B cell (primary cell): ENCODE measurements around the gene TCEANC2. TPM values are rescaled to one million over a fixed set of nuclear protein-coding genes. Genes with fewer than 3 reads are reported as not detected.

Experiments used
- ATAC-seq: fragments of 200-7000 bp; cut with Tn5 transposase; one replicate; pipeline ENCODE4 v1.10.0; 2021; ENCODE audit warnings: low read depth, mild to moderate bottlenecking, moderate number of reproducible peaks, moderate library complexity
- CTCF ChIA-PET: fragments of 350-600 bp; sonication (Branson Sonifier 250); formaldehyde crosslinking; loops from one replicate; lab custom pipeline; 2021; ENCODE audit warnings: antibody characterized with exemption, inconsistent platforms; lab: Charles Lee
- POLR2A ChIA-PET: fragments of 350-600 bp; sonication (Branson Sonifier 250); formaldehyde crosslinking; loops from one replicate; lab custom pipeline; 2021; ENCODE audit warnings: antibody characterized with exemption; lab: Charles Lee
- DNase-seq: peaks from one replicate; pipeline ENCODE4 v3.0.0; 2013
- H2AFZ ChIP-seq: 2 replicates; pipeline ENCODE4 v1.6.1; 2012; ENCODE audit warnings: mild to moderate bottlenecking, low read depth, low read length; ENCODE audit not compliant: insufficient read depth, poor library complexity, severe bottlenecking
- H3K27ac ChIP-seq, 2 donors: 1 replicate in 1 of 2; 2 replicates in 1 of 2; pipeline ENCODE4 v1.5.1; 2012 to 2013; ENCODE audit warnings: low read length in 2 of 2, mild to moderate bottlenecking in 2 of 2, moderate library complexity in 1 of 2
- H3K27me3 ChIP-seq, 4 experiments: fragments of 200-600 bp in 1 of 4; sonication (generic) in 1 of 4; replicated peaks in 1 of 4; 1 replicate in 2 of 4; 2 replicates in 2 of 4; pipeline versions ENCODE4 v1.6.1 to v1.7.0; 2013 to 2016; ENCODE audit warnings: low read length in 3 of 4, mild to moderate bottlenecking in 2 of 4, mixed read lengths in 1 of 4, moderate library complexity in 1 of 4; ENCODE audit not compliant: insufficient read depth in 4 of 4, control insufficient read depth in 3 of 4; ENCODE audit errors: control extremely low read depth in 1 of 4
- H3K36me3 ChIP-seq, 2 experiments: replicated peaks in 1 of 2; 1 replicate in 1 of 2; 2 replicates in 1 of 2; pipeline versions ENCODE4 v1.6.1 to v1.7.1; 2013; ENCODE audit warnings: low read length in 1 of 2; ENCODE audit not compliant: insufficient read depth in 2 of 2, control insufficient read depth in 1 of 2; ENCODE audit errors: control extremely low read depth in 1 of 2, extremely low read depth in 1 of 2
- H3K4me1 ChIP-seq, 2 donors: fragments of 200-600 bp in 1 of 2; sonication (generic) in 1 of 2; 1 replicate in 1 of 2; 2 replicates in 1 of 2; pipeline versions ENCODE4 v1.5.1 to v1.6.1; 2013 to 2017; ENCODE audit warnings: low read length in 2 of 2; ENCODE audit not compliant: control insufficient read depth in 2 of 2, insufficient read depth in 2 of 2
- H3K4me2 ChIP-seq: replicated peaks from 2 replicates; pipeline ENCODE3; 2012; ENCODE audit warnings: mild to moderate bottlenecking, low read depth, low read length; ENCODE audit not compliant: poor library complexity, severe bottlenecking
- H3K4me3 ChIP-seq, 5 experiments: fragments of 200-600 bp in 1 of 5; sonication (generic) in 1 of 5; 1 replicate in 3 of 5; 2 replicates in 2 of 5; pipeline versions ENCODE4 v1.5.1 to v1.7.0; 2011 to 2016; ENCODE audit warnings: low read length in 4 of 5, mild to moderate bottlenecking in 4 of 5, low read depth in 2 of 5, control low read depth in 1 of 5, moderate library complexity in 1 of 5; ENCODE audit not compliant: insufficient read depth in 1 of 5; ENCODE audit errors: control extremely low read depth in 1 of 5, extremely low read depth in 1 of 5
- H3K79me2 ChIP-seq: fragments of 200-600 bp; sonication (generic); one replicate; pipeline ENCODE4 v1.6.0; 2016; ENCODE audit warnings: low read length; ENCODE audit not compliant: control insufficient read depth, insufficient read depth
- H3K9ac ChIP-seq: fragments of 200-600 bp; sonication (generic); 2 replicates; pipeline ENCODE4 v1.6.1; 2017; ENCODE audit warnings: mild to moderate bottlenecking, low read length, moderate library complexity
- H3K9me3 ChIP-seq, 3 donors: one replicate each; pipeline versions ENCODE4 v1.6.1 to v1.7.1; 2013; ENCODE audit warnings: low read length in 2 of 3; ENCODE audit not compliant: control insufficient read depth in 2 of 3, insufficient read depth in 1 of 3; ENCODE audit errors: control extremely low read depth in 1 of 3
- H4K20me1 ChIP-seq: 2 replicates; pipeline ENCODE4 v1.6.0; 2012; ENCODE audit warnings: mild to moderate bottlenecking, low read length; ENCODE audit not compliant: insufficient read depth, control insufficient read depth, poor library complexity, severe bottlenecking
- H3K27ac Mint-ChIP-seq: one replicate; pipeline ENCODE4 v1.8.0; 2021; ENCODE audit warnings: mixed read lengths
- H3K27me3 Mint-ChIP-seq: one replicate; pipeline ENCODE4 v1.8.0; 2021; ENCODE audit warnings: mixed read lengths
- H3K4me1 Mint-ChIP-seq: one replicate; pipeline ENCODE4 v1.8.0; 2021; ENCODE audit warnings: mixed read lengths
- H3K4me3 Mint-ChIP-seq: one replicate; pipeline ENCODE4 v1.8.0; 2021; ENCODE audit warnings: mixed read lengths
- H3K9me3 Mint-ChIP-seq: one replicate; pipeline ENCODE4 v1.8.0; 2022; ENCODE audit warnings: mixed read lengths; ENCODE audit not compliant: insufficient read depth
- EZH2 ChIP-seq: IDR thresholded peaks from 2 replicates; pipeline ENCODE4 v1.6.1; 2012; ENCODE audit warnings: borderline replicate concordance, low read depth, mild to moderate bottlenecking, moderate library complexity, low read length; ENCODE audit not compliant: insufficient read depth, poor library complexity, severe bottlenecking
- WGBS: methylation state at CpG from one replicate; pipeline ENCODE4 v1.1.5; 2013; ENCODE audit warnings: missing lambda C conversion rate; ENCODE audit not compliant: insufficient coverage; 5-methylcytosine and 5-hydroxymethylcytosine counted together
- intact Hi-C: fragments of 100-400 bp; cut with micrococcal nuclease; formaldehyde crosslinking; loops from one replicate; pipeline ENCODE4 v1.10.0; 2022
- polyA plus RNA-seq: library from polyadenylated mRNA; depleted of rRNA; stranded (reverse); fragments of >200 nt; gene quantifications from 2 replicates; pipeline ENCODE4 v1.2.3, GENCODE V29; 2012
- total RNA-seq, 2 donors: library from RNA; stranded (reverse); fragments of 120-200 nt in 1 of 2; gene quantifications; 1 replicate in 1 of 2; 2 replicates in 1 of 2; pipeline versions ENCODE4 v1.2.3 to v1.2.4, GENCODE V29; 2013 to 2022
- TF ChIP-seq, protein P1 (sequence below): fragments of 200-600 bp; IDR thresholded peaks from one replicate; pipeline ENCODE4 v1.8.0; 2022; ENCODE audit warnings: antibody characterized with exemption, mild to moderate bottlenecking

Gene TCEANC2
- total and polyA plus RNA-seq, 2 donors (not counting 1 experiment from before 2014, with no cell fraction given), result 8.0 to 15.9 TPM

DNA sequence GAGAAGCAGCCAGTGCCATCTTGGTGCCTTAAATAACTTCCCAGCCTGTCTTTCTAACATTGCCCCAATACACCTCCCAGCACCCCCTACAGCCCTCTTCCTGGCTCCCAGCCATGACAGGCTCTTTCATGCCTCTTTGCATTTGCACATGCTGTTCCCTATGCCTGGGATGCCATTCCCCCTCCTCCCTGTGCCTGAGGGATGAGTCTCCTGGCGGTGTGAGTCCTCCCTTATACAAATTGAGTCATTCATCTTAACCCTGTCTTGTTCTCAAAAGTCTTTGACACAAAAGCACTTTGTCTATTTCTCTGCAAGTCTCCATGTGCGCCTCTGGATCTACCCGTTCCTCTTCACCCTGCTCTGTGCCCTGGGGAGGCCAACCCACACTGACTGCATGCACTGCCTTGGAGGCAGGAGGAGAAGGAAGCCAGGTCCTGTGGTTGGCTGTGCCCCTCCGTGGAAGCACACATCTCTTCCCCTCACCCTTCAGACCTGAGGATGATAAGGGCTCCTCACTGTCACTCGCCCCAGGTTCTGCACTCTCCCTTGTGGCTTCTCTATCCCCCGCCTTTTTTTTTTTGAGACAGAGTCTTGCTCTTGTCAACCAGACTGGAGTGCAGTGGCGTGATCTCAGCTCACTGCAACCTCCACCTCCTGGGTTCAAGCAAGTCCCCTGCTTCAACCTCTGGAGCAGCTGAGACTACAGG is 74.3 kb downstream of the TCEANC2 start:
- no peak for TF ChIP-seq EZH2
- TF ChIP-seq, protein P1, sequence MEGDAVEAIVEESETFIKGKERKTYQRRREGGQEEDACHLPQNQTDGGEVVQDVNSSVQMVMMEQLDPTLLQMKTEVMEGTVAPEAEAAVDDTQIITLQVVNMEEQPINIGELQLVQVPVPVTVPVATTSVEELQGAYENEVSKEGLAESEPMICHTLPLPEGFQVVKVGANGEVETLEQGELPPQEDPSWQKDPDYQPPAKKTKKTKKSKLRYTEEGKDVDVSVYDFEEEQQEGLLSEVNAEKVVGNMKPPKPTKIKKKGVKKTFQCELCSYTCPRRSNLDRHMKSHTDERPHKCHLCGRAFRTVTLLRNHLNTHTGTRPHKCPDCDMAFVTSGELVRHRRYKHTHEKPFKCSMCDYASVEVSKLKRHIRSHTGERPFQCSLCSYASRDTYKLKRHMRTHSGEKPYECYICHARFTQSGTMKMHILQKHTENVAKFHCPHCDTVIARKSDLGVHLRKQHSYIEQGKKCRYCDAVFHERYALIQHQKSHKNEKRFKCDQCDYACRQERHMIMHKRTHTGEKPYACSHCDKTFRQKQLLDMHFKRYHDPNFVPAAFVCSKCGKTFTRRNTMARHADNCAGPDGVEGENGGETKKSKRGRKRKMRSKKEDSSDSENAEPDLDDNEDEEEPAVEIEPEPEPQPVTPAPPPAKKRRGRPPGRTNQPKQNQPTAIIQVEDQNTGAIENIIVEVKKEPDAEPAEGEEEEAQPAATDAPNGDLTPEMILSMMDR, result no peak
- intact Hi-C loops, result no loop called here
- no peak overlapping the region for H3K4me3 ChIP-seq
- Mint-ChIP-seq H3K27ac (no peak overlapping the region), H3K27me3 (peaks cover 6% of the 10 kb centered on the region), H3K4me3 (no peak overlapping the region), H3K9me3 (no peaks in the 10 kb centered on the region), H3K4me1 (no peaks in the 10 kb centered on the region)
- H3K27ac ChIP-seq, result no peak overlapping the region
- DNase-seq (no peak), ATAC-seq (no peak)
- H3K4me1 ChIP-seq, result no peaks in the 10 kb centered on the region
- ChIA-PET CTCF (no interaction called here), POLR2A (no interaction called here)
- WGBS, result 83% methylated on average over 6 of the region's 7 CpGs
- no peaks in the 10 kb centered on the region for H3K27me3 ChIP-seq
- no peaks in the 10 kb centered on the region for H3K36me3 ChIP-seq
- H2AFZ ChIP-seq, result no peak overlapping the region
- H4K20me1 ChIP-seq, result no peaks in the 10 kb centered on the region
- H3K4me2 ChIP-seq, result no peak overlapping the region
- H3K9ac ChIP-seq, result no peak overlapping the region
- H3K9me3 ChIP-seq, result no peaks in the 10 kb centered on the region
- H3K79me2 ChIP-seq, result no peaks in the 10 kb centered on the region

GRCh38 chr1:54129858-54130257 is 76.5 kb downstream of the TCEANC2 start:
- H3K9me3 ChIP-seq, result no peaks in the 10 kb centered on the region
- ChIA-PET POLR2A (no interaction called here), CTCF (no interaction called here)
- no peaks in the 10 kb centered on the region for H3K36me3 ChIP-seq
- no peak overlapping the region for H3K9ac ChIP-seq
- Mint-ChIP-seq H3K4me3 (no peak overlapping the region), H3K27ac (no peak overlapping the region), H3K4me1 (no peaks in the 10 kb centered on the region), H3K9me3 (no peaks in the 10 kb centered on the region), H3K27me3 (peaks cover 6% of the 10 kb centered on the region)
- H2AFZ ChIP-seq, result no peak overlapping the region
- H3K27ac ChIP-seq, result no peak overlapping the region
- H3K4me2 ChIP-seq, result no peak overlapping the region
- H3K27me3 ChIP-seq, result no peaks in the 10 kb centered on the region
- intact Hi-C loops, result no loop called here
- no peaks in the 10 kb centered on the region for H3K4me1 ChIP-seq
- TF ChIP-seq, protein P1, result no peak
- no peak for TF ChIP-seq EZH2
- no peak overlapping the region for H3K4me3 ChIP-seq
- DNase-seq, result no peak
- WGBS, result 100% methylated on average over 1 of the region's 2 CpGs
- H4K20me1 ChIP-seq, result no peaks in the 10 kb centered on the region
- no peak for ATAC-seq
- H3K79me2 ChIP-seq, result no peaks in the 10 kb centered on the region
